Upper lobe of right lung (tissue), 1 donor: ENCODE results near the gene AHDC1. TPM values are rescaled to one million over a fixed set of nuclear protein-coding genes. Genes with fewer than 3 reads are reported as not detected.
"Not testable (repeated sequence)": the region's sequence is repeated elsewhere in the genome, so short reads cannot be mapped to it uniquely, and the experiment has no call there.

Experiments used
- ATAC-seq: fragments of 200-7000 bp; cut with Tn5 transposase; one replicate; pipeline ENCODE4 v1.9.1; 2020; ENCODE audit warnings: mild to moderate bottlenecking, moderate library complexity
- DNase-seq: peaks from one replicate; pipeline ENCODE4 v3.0.0-alpha.2; 2020
- H3K27ac ChIP-seq: fragments of 200-600 bp; one replicate; pipeline ENCODE4 v1.8.0; 2022
- H3K27me3 ChIP-seq: fragments of 200-600 bp; one replicate; pipeline ENCODE4 v1.8.0; 2022; ENCODE audit warnings: mild to moderate bottlenecking
- H3K36me3 ChIP-seq: fragments of 200-600 bp; one replicate; pipeline ENCODE4 v1.8.0; 2022
- H3K4me1 ChIP-seq: fragments of 200-600 bp; one replicate; pipeline ENCODE4 v1.8.0; 2022
- H3K4me3 ChIP-seq: fragments of 200-600 bp; one replicate; pipeline ENCODE4 v1.8.0; 2022; ENCODE audit warnings: mild to moderate bottlenecking
- H3K9me3 ChIP-seq: fragments of 200-600 bp; one replicate; pipeline ENCODE4 v1.8.0; 2022
- intact Hi-C: fragments of 100-400 bp; cut with DNase I; formaldehyde crosslinking; loops from one replicate; pipeline ENCODE4 v1.11.0; 2022
- total RNA-seq: library from RNA; stranded (reverse); fragmentation: NEBNext Ultra II Directional; extraction: Animal tissue kit (Norgen Biotek cat#: 25700); gene quantifications from one replicate; pipeline ENCODE4 v1.2.1, GENCODE V29; 2021
- TF ChIP-seq, protein P1 (sequence below): fragments of 200-600 bp; IDR thresholded peaks from one replicate; pipeline ENCODE4 v1.8.0; 2022; ENCODE audit warnings: antibody characterized with exemption
- donor health status: DM: no; HTN: yes; CAD: no; lungs with severe emphysema.

The AHDC1 gene
- total RNA-seq, 1 donor from 2014 or later: 34.2 TPM

DNA sequence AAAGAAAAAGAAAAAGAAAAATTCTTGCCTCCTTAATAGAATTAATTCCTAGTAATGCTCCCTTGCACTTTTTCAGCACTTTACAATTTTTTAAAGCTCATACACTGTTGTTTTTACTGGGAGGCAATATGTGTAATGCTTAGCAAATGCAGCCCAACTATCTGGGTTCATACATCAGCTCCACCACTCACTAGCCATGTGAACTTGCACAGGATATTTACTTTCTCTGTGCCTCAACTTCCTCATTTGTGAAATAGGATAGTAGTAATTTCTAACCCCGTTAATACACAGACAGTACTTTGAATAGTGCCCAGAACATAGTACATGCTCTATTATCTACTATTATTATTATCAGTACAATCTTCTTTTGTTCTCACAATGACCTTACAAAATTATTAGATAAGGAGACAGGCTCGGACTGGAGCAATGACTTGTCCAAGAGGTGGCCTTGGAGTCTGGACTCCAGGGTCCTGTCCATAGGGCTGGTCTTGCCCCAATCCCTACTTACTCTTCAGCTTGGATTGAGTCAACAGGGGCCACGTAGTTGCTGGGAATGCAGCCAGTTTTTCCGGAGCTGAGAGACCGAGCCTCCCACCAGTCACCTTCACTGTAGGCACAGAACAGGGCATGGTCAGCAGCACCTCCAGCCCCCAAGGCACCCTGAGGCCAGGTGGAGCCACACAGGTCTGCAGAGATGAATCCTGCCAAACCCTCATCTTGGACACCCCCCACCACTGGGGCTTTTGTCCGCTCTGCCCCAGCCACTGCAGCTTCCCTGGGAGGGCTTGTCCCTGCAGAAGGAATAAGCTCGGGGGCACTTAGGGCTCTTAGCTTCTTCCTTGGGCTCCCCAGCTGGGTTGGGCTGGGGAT is 17.3 kb upstream of the AHDC1 start:
- no peaks in the 10 kb centered on the region for H3K9me3 ChIP-seq
- ATAC-seq (no peak), DNase-seq (no peak)
- H3K27me3 ChIP-seq: no peaks in the 10 kb centered on the region
- peaks cover 34% of the 10 kb centered on the region for H3K4me1 ChIP-seq
- peak overlapping the region; percentile 3 for H3K27ac ChIP-seq
- peaks cover 7% of the 10 kb centered on the region for H3K36me3 ChIP-seq
- intact Hi-C loops: no loop called here
- H3K4me3 ChIP-seq: no peak overlapping the region
- TF ChIP-seq, protein P1, sequence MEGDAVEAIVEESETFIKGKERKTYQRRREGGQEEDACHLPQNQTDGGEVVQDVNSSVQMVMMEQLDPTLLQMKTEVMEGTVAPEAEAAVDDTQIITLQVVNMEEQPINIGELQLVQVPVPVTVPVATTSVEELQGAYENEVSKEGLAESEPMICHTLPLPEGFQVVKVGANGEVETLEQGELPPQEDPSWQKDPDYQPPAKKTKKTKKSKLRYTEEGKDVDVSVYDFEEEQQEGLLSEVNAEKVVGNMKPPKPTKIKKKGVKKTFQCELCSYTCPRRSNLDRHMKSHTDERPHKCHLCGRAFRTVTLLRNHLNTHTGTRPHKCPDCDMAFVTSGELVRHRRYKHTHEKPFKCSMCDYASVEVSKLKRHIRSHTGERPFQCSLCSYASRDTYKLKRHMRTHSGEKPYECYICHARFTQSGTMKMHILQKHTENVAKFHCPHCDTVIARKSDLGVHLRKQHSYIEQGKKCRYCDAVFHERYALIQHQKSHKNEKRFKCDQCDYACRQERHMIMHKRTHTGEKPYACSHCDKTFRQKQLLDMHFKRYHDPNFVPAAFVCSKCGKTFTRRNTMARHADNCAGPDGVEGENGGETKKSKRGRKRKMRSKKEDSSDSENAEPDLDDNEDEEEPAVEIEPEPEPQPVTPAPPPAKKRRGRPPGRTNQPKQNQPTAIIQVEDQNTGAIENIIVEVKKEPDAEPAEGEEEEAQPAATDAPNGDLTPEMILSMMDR: no peak

DNA sequence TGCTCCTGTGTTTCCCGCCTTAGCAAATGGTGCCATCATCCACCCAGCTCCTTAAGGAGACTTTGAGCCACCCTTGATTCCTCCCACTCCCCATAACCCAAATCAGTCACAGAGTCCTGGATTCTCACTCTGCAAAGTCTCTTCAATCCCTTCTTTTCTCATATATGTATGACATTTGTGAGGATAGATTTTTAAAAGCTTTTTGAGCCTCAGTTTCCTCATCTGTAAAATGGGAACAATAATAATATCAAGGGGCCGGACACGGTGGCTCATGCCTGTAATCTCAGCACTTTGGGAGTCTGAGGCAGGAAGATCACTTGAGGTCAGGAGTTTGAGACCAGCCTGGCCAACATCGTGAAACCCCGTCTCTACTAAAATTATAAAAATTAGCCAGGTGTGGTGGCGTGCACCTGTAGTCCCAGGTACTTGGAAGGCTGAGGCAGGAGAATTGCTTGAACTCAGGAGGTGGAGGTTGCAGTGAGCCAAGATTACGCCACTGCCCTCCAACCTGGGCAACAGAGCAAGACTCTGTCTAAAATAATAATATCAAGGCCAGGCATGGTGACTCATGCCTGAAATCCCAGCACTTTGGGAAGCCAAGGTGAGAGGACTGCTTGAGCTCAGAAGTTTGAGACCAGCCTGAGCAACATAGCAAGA is 16.0 kb upstream of the AHDC1 start:
- DNase-seq, H3K4me3 ChIP-seq, H3K27me3 ChIP-seq, H3K36me3 ChIP-seq, ATAC-seq, H3K9me3 ChIP-seq, H3K27ac ChIP-seq, intact Hi-C loops: not testable (repeated sequence)
- peaks cover 34% of the 10 kb centered on the region for H3K4me1 ChIP-seq

DNA sequence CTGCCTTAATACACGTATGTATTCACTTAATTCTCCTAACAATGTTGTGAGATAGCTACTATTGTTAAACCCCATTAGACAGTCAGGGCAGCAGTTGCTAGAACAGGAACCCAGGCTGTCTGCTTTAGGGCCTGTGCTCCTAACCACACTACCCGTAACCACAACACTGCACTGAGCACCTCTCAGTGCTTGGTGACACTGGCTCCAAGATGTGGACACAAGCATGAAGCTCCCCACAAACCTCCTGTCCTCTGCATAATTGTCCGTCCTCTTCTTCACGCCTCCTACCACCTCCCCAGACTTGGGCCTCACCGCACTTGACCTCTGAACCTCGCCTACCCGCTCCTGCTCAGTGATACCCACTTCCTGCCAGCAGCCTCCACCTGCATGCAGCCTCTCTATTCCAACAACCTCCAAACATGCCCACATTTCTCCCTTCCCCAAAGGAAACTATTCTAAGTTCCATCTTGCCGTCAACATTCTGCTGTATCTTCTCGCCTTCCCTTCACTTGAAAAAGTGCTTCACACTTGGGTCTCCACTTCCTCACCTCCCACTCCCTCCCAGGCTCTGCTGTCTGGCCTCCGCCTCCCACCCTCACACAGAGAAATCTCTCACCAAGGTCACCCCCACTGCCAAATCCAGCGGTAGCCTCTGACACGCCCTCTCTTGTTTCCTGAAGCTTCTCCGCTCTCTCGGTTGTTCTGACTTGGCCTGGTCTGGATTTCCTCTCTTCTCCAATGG is 14.6 kb upstream of the AHDC1 start:
- no peaks in the 10 kb centered on the region for H3K27me3 ChIP-seq
- ATAC-seq (peak; percentile 55), DNase-seq (no peak)
- peaks cover 6% of the 10 kb centered on the region for H3K36me3 ChIP-seq
- peaks cover 24% of the 10 kb centered on the region for H3K4me1 ChIP-seq
- H3K4me3 ChIP-seq: no peak overlapping the region
- intact Hi-C loops: no loop called here
- no peaks in the 10 kb centered on the region for H3K9me3 ChIP-seq
- TF ChIP-seq, protein P1: no peak
- no peak overlapping the region for H3K27ac ChIP-seq

- ATAC-seq: no peak
- H3K27ac ChIP-seq: no peak overlapping the region
- H3K36me3 ChIP-seq: no peaks in the 10 kb centered on the region
- peaks cover 18% of the 10 kb centered on the region for H3K4me1 ChIP-seq
- intact Hi-C loops: no loop called here
- no peak for DNase-seq
- no peaks in the 10 kb centered on the region for H3K27me3 ChIP-seq
- no peak overlapping the region for H3K4me3 ChIP-seq
- H3K9me3 ChIP-seq: no peaks in the 10 kb centered on the region
- TF ChIP-seq, protein P1: no peak
Measured at GRCh38 chr1:27617420-27617819, 13.5 kb upstream of the AHDC1 start.

DNA sequence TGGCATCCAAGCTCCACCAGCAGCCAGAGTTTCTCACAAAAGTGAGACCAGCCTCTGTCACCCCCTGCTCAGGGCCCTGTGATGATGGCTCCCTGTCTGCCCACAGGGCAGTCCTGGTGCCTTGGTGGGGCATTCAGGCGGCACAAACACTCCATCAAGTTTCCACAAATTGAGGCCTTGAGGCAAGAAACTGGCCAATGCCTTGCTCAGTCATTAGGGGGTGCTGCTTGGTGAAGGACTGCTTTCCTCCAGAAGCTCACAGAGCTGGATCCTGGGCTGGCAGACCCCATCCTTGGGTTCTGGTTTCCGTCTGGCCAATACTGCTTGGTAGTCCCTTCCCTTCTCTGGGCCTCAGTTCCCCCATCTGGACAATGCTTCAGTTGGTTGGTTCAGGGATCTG is 12.5 kb upstream of the AHDC1 start:
- intact Hi-C loops: no loop called here
- no peak overlapping the region for H3K27ac ChIP-seq
- H3K4me1 ChIP-seq: peaks cover 14% of the 10 kb centered on the region
- ATAC-seq: no peak
- no peaks in the 10 kb centered on the region for H3K36me3 ChIP-seq
- H3K9me3 ChIP-seq: no peaks in the 10 kb centered on the region
- no peak overlapping the region for H3K4me3 ChIP-seq
- TF ChIP-seq, protein P1: peak; percentile 10
- no peak for DNase-seq
- H3K27me3 ChIP-seq: no peaks in the 10 kb centered on the region
